Measurements from ENCODE around the gene C1orf105. TPM values are rescaled to one million over a fixed set of nuclear protein-coding genes. Genes with fewer than 3 reads are reported as not detected.
"Not testable (repeated sequence)": the region's sequence is repeated elsewhere in the genome, so short reads cannot be mapped to it uniquely, and the experiment has no call there.

C1orf105 gene
- total RNA-seq, 1 donor from 2014 or later, result not detected

DNA sequence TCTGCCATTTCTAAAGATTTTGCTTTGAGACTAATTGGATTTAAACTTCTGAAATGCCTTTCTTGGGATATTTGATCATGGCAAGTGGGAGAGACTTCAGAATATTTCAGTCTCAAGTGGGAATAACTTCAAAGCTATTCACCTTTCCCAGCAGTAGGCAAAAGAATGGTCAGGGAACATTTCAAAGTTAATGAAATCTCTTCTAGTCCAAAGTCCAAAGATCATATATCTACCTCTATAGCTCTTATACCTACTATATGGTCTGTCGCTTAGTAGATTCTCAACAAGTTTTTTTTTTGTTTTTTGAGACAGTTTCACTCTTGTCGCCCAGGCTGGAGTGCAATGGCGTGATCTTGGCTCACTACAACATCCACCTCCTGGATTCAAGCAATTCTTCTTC lies 67.9 kb downstream of the C1orf105 start:
- TF ChIP-seq, protein P1, sequence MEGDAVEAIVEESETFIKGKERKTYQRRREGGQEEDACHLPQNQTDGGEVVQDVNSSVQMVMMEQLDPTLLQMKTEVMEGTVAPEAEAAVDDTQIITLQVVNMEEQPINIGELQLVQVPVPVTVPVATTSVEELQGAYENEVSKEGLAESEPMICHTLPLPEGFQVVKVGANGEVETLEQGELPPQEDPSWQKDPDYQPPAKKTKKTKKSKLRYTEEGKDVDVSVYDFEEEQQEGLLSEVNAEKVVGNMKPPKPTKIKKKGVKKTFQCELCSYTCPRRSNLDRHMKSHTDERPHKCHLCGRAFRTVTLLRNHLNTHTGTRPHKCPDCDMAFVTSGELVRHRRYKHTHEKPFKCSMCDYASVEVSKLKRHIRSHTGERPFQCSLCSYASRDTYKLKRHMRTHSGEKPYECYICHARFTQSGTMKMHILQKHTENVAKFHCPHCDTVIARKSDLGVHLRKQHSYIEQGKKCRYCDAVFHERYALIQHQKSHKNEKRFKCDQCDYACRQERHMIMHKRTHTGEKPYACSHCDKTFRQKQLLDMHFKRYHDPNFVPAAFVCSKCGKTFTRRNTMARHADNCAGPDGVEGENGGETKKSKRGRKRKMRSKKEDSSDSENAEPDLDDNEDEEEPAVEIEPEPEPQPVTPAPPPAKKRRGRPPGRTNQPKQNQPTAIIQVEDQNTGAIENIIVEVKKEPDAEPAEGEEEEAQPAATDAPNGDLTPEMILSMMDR (conservative IDR thresholded peaks at IDR 0.05; ENCODE audit: low read depth, low read length), result no peak
- H3K4me3 ChIP-seq (ENCODE audit: low read depth, low read length), result no peak overlapping the region
- DNase-seq (ENCODE audit: low read depth), result no peak

DNA sequence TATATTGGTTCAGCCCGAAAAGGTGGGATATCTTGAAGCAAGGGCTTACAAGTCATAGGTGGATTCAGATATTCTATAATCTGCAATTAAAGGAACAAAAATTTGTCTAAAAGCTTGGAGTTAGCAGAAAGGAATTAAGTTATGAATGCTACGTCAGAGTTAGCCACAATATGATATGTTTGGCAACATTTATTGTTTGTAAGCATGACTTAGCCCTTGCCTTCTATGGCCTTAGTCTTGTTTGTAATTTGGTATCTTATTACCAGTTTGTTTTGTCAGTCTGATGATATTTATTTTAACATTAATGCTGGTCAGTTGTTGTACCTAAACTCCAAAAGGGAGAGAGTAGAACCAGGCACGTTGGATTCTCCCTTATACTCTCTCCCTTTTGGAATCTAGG lies 69.4 kb downstream of the C1orf105 start:
- no peak for DNase-seq (ENCODE audit: low read depth)
- H3K4me3 ChIP-seq (ENCODE audit: low read depth, low read length), result no peak overlapping the region
- TF ChIP-seq, protein P1 (conservative IDR thresholded peaks at IDR 0.05; ENCODE audit: low read depth, low read length), result no peak

DNA sequence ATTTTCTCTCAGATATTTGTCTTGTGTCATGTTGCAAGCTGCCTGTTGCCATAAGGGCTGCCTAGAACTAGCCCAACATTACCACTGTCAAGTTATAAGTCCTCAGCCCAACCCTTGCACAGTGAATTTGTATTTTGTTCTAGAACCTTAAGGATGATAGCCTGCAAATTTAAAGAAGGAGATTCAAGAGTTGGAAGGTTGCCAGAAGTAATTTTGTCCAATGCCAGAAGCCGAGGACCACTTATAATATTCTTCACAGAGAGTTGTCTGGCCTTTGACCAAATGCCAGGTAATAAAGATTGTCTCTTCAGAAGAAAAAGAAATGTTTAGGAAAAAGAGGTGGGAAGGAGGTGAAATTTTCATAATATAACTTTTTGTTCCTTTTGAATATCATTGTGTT lies 71.9 kb downstream of the C1orf105 start:
- TF ChIP-seq, protein P1 (conservative IDR thresholded peaks at IDR 0.05; ENCODE audit: low read depth, low read length), result no peak
- H3K4me3 ChIP-seq (ENCODE audit: low read depth, low read length), result no peak overlapping the region
- no peak for DNase-seq (ENCODE audit: low read depth)

DNA sequence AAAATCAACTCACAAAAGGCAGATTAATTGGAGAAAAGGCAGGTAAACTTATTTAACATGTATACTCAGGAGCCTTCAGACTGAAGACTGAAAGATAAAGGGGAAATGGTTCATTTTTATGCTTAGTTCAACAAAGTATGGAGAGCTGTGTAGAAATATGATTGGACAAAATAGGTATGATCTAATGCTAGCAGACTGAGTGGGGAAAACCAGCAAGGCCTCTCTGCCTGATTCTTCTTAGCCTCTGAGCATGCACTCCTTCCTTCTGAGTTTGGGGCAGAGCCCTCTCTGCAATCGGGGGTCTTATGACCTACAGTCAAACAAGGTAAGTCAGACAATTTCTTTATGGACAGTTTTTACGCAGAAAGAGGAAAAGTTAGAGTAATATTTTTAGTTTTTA lies 73.7 kb downstream of the C1orf105 start:
- no peak overlapping the region for H3K4me3 ChIP-seq (ENCODE audit: low read depth, low read length)
- TF ChIP-seq, protein P1 (conservative IDR thresholded peaks at IDR 0.05; ENCODE audit: low read depth, low read length), result no peak
- DNase-seq (ENCODE audit: low read depth), result no peak

DNA sequence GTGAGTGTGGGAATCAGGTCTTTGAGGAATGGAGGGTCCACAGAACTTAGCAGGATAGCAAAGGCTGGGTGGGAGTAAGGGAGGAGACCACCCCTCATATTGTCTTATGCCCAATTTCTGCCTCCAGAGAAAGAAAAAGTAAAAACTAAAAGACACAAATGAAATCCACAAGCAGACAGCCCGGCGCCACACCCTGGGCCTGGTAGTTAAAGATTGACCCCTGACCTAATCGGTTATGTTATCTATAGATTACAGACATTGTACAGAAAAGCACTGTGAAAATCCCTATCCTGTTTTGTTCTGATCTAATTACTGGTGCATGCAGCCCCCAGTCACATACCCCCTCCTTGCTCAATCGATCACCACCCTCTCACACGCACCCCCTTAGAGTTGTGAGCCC lies 75.6 kb downstream of the C1orf105 start:
- DNase-seq (ENCODE audit: low read depth); H3K4me3 ChIP-seq (ENCODE audit: low read depth, low read length): not testable (repeated sequence)

DNA sequence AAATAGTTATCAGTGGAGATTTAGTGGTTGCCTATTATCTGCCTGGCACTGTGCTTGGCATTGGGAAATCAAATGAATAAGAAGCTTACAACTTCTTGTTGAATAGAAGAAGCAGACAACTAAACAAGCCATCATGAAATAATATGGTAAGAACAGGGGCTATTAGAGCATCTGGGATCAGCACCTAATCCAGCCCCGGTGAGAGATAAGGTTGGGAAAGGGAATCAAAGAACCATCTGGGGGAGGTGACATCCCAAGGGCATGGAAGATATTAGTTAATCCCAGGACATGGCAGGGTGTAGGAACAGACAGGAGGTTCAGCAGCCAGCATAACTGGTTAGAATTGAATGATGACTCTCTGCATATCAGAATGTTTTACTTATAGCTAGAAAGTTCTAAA lies 76.2 kb downstream of the C1orf105 start:
- TF ChIP-seq, protein P1 (conservative IDR thresholded peaks at IDR 0.05; ENCODE audit: low read depth, low read length), result no peak
- DNase-seq (ENCODE audit: low read depth), result no peak
- no peak overlapping the region for H3K4me3 ChIP-seq (ENCODE audit: low read depth, low read length)

DNA sequence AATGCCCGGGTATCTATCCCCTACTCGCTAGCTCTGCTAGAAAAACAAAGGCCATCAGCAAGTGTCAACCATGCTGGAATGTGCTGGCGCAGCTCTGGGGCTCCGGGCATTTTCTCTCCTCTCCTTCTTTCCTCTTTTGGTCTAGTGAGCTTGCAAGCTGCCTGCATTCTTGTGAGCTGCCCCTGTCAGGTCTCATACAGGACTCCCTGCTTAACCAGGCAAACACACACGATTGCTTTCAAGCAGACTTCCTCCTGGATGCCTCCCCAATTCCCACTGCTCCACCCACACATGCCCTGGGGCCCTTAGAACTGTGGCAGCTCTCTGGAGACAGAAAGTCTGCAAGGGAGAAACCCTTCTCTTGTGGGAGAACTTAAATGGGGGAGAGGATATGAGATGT lies 76.7 kb downstream of the C1orf105 start:
- DNase-seq (ENCODE audit: low read depth), result peak; percentile 27
- TF ChIP-seq, protein P1 (conservative IDR thresholded peaks at IDR 0.05; ENCODE audit: low read depth, low read length), result no peak
- H3K4me3 ChIP-seq (ENCODE audit: low read depth, low read length), result no peak overlapping the region

DNA sequence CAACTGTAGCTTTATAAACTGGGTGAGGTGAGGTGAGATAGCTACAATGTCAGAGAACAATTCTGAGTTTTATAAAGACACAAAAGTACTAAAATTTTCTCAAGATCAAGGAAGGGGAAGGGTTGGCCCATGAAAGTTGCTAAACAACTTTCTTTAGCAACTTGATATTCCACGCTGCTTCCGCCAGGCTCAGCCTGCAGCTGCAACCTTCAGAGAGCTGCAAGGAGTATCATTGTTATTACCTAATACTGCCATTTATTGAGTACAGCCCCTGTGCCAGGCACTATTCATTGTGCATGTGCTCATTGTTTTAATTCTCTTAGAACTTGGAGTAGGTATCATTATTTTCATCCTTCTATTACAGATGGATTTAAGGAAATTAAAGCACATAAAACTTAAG lies 78.4 kb downstream of the C1orf105 start:
- DNase-seq (ENCODE audit: low read depth), result no peak
- TF ChIP-seq, protein P1 (conservative IDR thresholded peaks at IDR 0.05; ENCODE audit: low read depth, low read length), result no peak
- no peak overlapping the region for H3K4me3 ChIP-seq (ENCODE audit: low read depth, low read length)
